ENCODE data around the gene MAMDC2.

Gene MAMDC2

DNA sequence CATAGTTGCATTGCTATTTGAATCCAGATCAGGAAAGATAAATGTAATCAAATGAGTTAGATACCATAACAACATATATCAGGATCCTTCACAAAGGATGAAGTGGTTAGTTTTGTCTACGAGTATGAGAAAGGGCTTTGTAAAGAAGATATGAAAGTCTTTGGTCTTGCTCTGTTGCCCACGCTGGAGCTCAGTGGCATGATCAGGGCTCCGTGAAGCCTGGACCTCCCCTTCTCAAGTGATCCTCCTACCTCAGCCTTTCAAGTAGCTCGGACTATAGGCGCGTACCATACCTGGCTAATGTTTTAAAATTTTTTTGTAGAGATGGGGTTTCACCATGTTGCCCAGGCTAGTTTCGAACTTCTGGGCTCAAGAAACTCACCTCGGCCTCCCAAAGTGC is 217.0 kb downstream of the MAMDC2 start:
- no peak for DNase-seq (ENCODE audit: low read depth in 2 of 2)

DNA sequence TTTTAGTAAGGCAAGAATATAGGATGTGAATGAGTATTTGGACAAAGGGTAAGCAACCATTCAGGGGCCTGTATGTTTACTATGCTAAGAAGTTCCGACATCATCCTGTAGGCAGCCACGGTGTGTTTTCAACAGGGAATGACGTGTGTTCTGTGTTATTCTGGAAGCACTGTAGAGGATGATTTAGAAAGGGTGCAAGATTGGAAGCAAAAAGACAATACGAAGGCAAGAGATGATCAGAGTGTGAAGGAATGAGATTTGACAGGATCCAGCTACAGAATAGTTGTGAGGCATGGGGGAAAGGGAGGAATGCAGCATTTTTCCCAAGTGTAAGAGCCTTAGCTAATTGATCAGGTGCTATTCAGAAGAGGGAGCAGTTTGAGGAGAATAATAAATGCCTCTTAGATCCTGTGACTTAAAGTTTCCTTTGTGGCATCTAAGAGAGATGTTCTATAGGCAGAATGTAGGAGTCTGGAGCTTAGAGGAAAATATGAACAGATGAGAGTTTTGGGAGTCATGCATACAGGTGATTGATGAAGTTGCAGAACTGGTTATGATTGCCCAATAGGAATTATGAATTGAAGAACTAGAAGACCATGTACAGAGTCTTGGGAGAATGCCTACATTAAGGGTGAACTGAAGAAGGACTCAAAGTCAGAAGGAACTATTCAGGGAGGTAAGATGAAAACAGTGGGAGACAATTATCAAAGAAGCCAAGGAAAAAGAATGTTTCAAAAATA is 217.7 kb downstream of the MAMDC2 start:
- no peak for DNase-seq (ENCODE audit: low read depth in 2 of 2)

DNA sequence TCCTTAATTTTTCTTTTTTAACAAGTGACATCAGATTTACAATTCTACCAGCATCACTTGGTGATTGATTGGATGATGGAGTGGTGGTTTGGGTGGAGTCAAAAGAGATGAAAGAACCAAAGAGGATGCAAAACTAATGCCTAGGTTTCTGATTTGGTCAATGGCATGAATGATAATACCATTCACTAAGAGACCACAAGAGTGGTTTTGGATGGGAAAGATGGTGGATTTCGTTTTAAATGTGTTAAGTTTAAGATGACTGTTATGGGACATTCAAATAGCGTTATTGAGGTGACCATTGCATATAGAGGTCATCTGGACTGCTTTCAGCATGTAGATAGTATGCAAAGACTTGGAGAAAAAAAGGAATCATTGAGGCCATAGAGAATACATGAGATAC is 218.7 kb downstream of the MAMDC2 start:
- no peak for DNase-seq (ENCODE audit: low read depth in 2 of 2)

DNA sequence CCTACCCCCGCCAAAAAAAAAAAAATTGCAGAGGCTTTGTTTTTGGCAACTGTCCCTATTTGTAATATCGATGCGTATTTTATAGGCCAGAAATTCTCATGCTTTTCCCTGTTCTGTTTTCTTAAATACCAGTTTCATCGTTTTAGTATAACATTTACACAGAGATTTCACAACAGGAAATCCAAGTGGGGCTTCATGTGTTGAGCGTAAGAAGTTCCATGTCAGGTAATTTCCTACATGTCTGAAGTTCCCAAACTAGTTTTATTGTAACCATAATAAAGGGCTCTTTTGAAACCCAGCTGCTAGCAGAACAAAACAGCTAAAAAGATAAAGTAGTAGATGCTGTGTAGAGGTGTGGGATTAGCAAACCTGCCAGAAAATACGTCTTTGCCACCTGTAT is 219.3 kb downstream of the MAMDC2 start:
- DNase-seq (ENCODE audit: low read depth in 2 of 2) = no peak

DNA sequence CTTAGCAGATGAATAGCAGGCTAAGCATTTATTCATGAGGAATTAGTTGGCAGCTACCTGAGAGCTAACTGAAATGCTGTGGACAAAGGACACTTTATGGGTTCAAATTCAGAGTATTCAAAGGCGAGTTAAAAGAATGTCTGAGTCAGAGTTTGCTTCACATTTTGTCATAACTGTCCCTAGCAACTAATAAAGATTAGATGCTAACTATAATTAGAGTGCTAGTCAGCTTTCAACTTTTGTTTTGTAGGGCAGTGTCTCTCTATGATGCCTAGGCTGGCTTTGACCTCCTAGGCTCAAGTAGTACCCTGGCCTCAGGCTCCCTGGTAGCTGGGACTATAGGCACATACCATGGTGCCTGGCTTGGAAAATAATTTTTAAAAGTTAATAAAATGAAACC is 219.8 kb downstream of the MAMDC2 start:
- DNase-seq (ENCODE audit: low read depth in 2 of 2) = no peak
